ENCODE results near the gene MYEOV. TPM values are rescaled to one million over a fixed set of nuclear protein-coding genes. Genes with fewer than 3 reads are reported as not detected.

MYEOV gene
- total and polyA plus RNA-seq, 9 of the 15 experiments (the other 6 are each of a cell fraction or from before 2014, with no cell fraction given): 10.2 to 133 (median 32.2) TPM

DNA sequence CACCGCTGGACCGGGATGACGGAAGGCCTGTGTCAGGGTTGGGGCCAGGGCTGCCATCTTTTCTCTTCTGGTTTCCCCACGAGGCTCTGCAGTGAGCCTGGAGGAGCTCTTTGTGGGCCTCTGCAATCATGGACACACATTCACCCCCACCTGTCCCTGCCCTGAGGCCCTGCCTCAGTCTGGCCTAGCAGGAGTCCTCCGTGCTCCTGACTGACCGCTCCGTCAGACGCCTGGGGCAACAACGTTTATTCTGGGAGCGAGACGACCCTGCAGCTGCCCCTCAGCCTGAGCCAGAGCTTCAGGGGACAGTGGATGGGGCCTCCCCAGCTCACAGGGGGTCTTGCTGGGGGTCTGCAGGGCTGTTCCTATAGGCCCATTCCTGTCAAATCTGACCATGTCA lies 8.2 kb upstream of the MYEOV start:
- in situ Hi-C loops (cut with MboI) (no loop called here), intact Hi-C loops (cut with micrococcal nuclease) (no loop called here)
- H2AFZ ChIP-seq (ENCODE audit: low read depth, low read length): no peak overlapping the region
- no peak for DNase-seq (ENCODE audit: extremely low read depth in 1 of 4, low spot score in 3 of 4)
- no peak overlapping the region for H3K9ac ChIP-seq (ENCODE audit: insufficient read depth in 1 of 2, low read depth in 2 of 2, low read length in 2 of 2)
- no TSS peak for BruUV-seq (replicated peaks)
- ChIA-PET CTCF (ENCODE audit: low intra/inter-chr PET ratio) (no interaction called here), POLR2A (interaction anchor here (0.6 to 1.3 kb wide), 3 partner anchors 9 to 245 kb away, joined by 3 to 5 read pairs (median 3); no protein-coding TSS in a partner anchor)
- H3K36me3 ChIP-seq (ENCODE audit: control insufficient read depth, insufficient read depth, low read length): no peaks in the 10 kb centered on the region
- no peak overlapping the region for H3K27ac ChIP-seq (ENCODE audit: extremely low read depth, low read depth, low read length)
- peaks cover 3 to 63% of the 10 kb centered on the region in 2 experiments; a peak in 3 of 5 replicates for H3K27me3 ChIP-seq (ENCODE audit: control insufficient read depth in 2 of 2, insufficient read depth in 2 of 2, low read length in 2 of 2)
- no peaks in the 10 kb centered on the region; the same call in 1 of the 2 replicates for H3K9me3 ChIP-seq (replicated peaks; ENCODE audit: control insufficient read depth, insufficient read depth, low read depth, low read length)
- WGBS (ENCODE audit: insufficient coverage, low coverage, missing lambda C conversion rate): 39% methylated on average over 11 of the region's 11 CpGs
- H3K79me2 ChIP-seq (ENCODE audit: control insufficient read depth, insufficient read depth, low read length): no peaks in the 10 kb centered on the region
- no peak for ATAC-seq
- H4K20me1 ChIP-seq (replicated peaks; ENCODE audit: control insufficient read depth, insufficient read depth, low read length): peaks cover 3% of the 10 kb centered on the region; the same call in 1 of the 2 replicates
- H3K9me1 ChIP-seq (ENCODE audit: control insufficient read depth, insufficient read depth, low read length): no peaks in the 10 kb centered on the region
- peaks cover 10 to 16% of the 10 kb centered on the region in 2 experiments; a peak in 3 of 5 replicates for H3K4me1 ChIP-seq (replicated peaks in 1 of 2; ENCODE audit: control insufficient read depth in 2 of 2, insufficient read depth in 2 of 2, low read length in 2 of 2)
- H3K4me3 ChIP-seq: no peak overlapping the region
- no peak for FAIRE-seq
- no peak overlapping the region for H3K4me2 ChIP-seq (ENCODE audit: insufficient read depth, low read length)
- TF ChIP-seq, protein P1, sequence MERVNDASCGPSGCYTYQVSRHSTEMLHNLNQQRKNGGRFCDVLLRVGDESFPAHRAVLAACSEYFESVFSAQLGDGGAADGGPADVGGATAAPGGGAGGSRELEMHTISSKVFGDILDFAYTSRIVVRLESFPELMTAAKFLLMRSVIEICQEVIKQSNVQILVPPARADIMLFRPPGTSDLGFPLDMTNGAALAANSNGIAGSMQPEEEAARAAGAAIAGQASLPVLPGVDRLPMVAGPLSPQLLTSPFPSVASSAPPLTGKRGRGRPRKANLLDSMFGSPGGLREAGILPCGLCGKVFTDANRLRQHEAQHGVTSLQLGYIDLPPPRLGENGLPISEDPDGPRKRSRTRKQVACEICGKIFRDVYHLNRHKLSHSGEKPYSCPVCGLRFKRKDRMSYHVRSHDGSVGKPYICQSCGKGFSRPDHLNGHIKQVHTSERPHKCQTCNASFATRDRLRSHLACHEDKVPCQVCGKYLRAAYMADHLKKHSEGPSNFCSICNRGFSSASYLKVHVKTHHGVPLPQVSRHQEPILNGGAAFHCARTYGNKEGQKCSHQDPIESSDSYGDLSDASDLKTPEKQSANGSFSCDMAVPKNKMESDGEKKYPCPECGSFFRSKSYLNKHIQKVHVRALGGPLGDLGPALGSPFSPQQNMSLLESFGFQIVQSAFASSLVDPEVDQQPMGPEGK (CRISPR knock-in tag; IDR thresholded peaks at IDR 0.05; ENCODE audit: borderline replicate concordance): no peak
- TF ChIP-seq SMAD2 (IDR thresholded peaks at IDR 0.05; ENCODE audit: low read depth, low read length): no peak
- no peak for TF ChIP-seq CBFA2T3 (IDR thresholded peaks at IDR 0.05)
- no peak for TF ChIP-seq CBX8 (IDR thresholded peaks at IDR 0.05; ENCODE audit: borderline replicate concordance, extremely low read depth, low read depth, low read length, poor library complexity, severe bottlenecking)
- TF ChIP-seq, protein P2, sequence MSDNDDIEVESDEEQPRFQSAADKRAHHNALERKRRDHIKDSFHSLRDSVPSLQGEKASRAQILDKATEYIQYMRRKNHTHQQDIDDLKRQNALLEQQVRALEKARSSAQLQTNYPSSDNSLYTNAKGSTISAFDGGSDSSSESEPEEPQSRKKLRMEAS (CRISPR knock-in tag; IDR thresholded peaks at IDR 0.05): no peak
- TF ChIP-seq, protein P3, sequence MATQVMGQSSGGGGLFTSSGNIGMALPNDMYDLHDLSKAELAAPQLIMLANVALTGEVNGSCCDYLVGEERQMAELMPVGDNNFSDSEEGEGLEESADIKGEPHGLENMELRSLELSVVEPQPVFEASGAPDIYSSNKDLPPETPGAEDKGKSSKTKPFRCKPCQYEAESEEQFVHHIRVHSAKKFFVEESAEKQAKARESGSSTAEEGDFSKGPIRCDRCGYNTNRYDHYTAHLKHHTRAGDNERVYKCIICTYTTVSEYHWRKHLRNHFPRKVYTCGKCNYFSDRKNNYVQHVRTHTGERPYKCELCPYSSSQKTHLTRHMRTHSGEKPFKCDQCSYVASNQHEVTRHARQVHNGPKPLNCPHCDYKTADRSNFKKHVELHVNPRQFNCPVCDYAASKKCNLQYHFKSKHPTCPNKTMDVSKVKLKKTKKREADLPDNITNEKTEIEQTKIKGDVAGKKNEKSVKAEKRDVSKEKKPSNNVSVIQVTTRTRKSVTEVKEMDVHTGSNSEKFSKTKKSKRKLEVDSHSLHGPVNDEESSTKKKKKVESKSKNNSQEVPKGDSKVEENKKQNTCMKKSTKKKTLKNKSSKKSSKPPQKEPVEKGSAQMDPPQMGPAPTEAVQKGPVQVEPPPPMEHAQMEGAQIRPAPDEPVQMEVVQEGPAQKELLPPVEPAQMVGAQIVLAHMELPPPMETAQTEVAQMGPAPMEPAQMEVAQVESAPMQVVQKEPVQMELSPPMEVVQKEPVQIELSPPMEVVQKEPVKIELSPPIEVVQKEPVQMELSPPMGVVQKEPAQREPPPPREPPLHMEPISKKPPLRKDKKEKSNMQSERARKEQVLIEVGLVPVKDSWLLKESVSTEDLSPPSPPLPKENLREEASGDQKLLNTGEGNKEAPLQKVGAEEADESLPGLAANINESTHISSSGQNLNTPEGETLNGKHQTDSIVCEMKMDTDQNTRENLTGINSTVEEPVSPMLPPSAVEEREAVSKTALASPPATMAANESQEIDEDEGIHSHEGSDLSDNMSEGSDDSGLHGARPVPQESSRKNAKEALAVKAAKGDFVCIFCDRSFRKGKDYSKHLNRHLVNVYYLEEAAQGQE (IDR thresholded peaks at IDR 0.05; ENCODE audit: borderline replicate concordance): no peak
- TF ChIP-seq, protein P3 (CRISPR knock-in tag; IDR thresholded peaks at IDR 0.05; ENCODE audit: low read depth): no peak
- TF ChIP-seq BRD9 (IDR thresholded peaks at IDR 0.05; ENCODE audit: low read depth, partially characterized antibody): no peak
- no peak for TF ChIP-seq ZNF311 (CRISPR knock-in tag; IDR thresholded peaks at IDR 0.05)
- TF ChIP-seq, protein P4, sequence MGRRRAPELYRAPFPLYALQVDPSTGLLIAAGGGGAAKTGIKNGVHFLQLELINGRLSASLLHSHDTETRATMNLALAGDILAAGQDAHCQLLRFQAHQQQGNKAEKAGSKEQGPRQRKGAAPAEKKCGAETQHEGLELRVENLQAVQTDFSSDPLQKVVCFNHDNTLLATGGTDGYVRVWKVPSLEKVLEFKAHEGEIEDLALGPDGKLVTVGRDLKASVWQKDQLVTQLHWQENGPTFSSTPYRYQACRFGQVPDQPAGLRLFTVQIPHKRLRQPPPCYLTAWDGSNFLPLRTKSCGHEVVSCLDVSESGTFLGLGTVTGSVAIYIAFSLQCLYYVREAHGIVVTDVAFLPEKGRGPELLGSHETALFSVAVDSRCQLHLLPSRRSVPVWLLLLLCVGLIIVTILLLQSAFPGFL (CRISPR knock-in tag; IDR thresholded peaks at IDR 0.05): no peak
- no peak for TF ChIP-seq CBFA2T2 (conservative IDR thresholded peaks at IDR 0.05)

All from K562 (cell line).